GM12878 (cell line): ENCODE measurements around the gene SIN3A. TPM values are rescaled to one million over a fixed set of nuclear protein-coding genes. Genes with fewer than 3 reads are reported as not detected.

Experiments
- CEBPZ ChIP-seq: fragments of 150-350 bp; IDR thresholded peaks from 2 replicates; pipeline ENCODE4 v1.6.1; 2016; ENCODE audit warnings: low read depth, low read length
- FOS ChIP-seq: IDR thresholded peaks from 3 replicates; pipeline ENCODE4 v1.6.1; 2011; ENCODE audit warnings: borderline replicate concordance; ENCODE audit not compliant: insufficient read length; ENCODE audit errors: extremely low read depth
- HSF1 ChIP-seq: fragments of 150-350 bp; IDR thresholded peaks from 2 replicates; pipeline ENCODE4 v1.6.1; 2014; ENCODE audit warnings: mild to moderate bottlenecking, low read depth, low read length
- IKZF2 ChIP-seq, 2 experiments: fragments of 450-650 bp; IDR thresholded peaks; 2 replicates each; pipeline ENCODE4 v1.6.1; 2017; ENCODE audit warnings: mild to moderate bottlenecking in 2 of 2, moderate library complexity in 2 of 2
- LARP7 ChIP-seq: fragments of 450-650 bp; IDR thresholded peaks from 2 replicates; pipeline ENCODE4 v1.6.1; 2017; ENCODE audit warnings: mild to moderate bottlenecking
- NFYA ChIP-seq: IDR thresholded peaks from 2 replicates; pipeline ENCODE4 v1.6.1; 2011; ENCODE audit warnings: low read depth, mild to moderate bottlenecking, low read length, improper control_type of control experiment, borderline replicate concordance
- POU2F2 ChIP-seq: IDR thresholded peaks from 3 replicates; pipeline ENCODE4 v1.6.1; 2011; ENCODE audit warnings: low read depth, mild to moderate bottlenecking, low read length, borderline replicate concordance
- SKIL ChIP-seq: fragments of 450-650 bp; IDR thresholded peaks from 2 replicates; pipeline ENCODE4 v1.6.1; 2017; ENCODE audit warnings: mild to moderate bottlenecking, low read depth, inconsistent platforms; ENCODE audit not compliant: poor library complexity, severe bottlenecking
- SREBF1 ChIP-seq: IDR thresholded peaks from 2 replicates; pipeline ENCODE4 v1.6.1; 2012; ENCODE audit warnings: mild to moderate bottlenecking, low read length
- SUPT20H ChIP-seq: IDR thresholded peaks from 2 replicates; pipeline ENCODE4 v1.6.1; 2011; ENCODE audit warnings: low read depth, mild to moderate bottlenecking, low read length, moderate library complexity, borderline replicate concordance; ENCODE audit not compliant: control insufficient read depth
- TAF1 ChIP-seq: IDR thresholded peaks from 2 replicates; pipeline ENCODE4 v1.6.1; 2011; ENCODE audit warnings: mild to moderate bottlenecking, low read depth, low read length, borderline replicate concordance
- TBL1XR1 ChIP-seq: IDR thresholded peaks from 2 replicates; pipeline ENCODE4 v1.6.1; 2012; ENCODE audit warnings: low read depth, low read length, improper control_type of control experiment
- ZNF592 ChIP-seq: fragments of 450-650 bp; IDR thresholded peaks from 2 replicates; pipeline ENCODE4 v1.6.1; 2017; ENCODE audit warnings: mild to moderate bottlenecking, moderate library complexity
- ZNF622 ChIP-seq: fragments of 450-650 bp; IDR thresholded peaks from 2 replicates; pipeline ENCODE4 v1.6.1; 2017; ENCODE audit warnings: mild to moderate bottlenecking, inconsistent platforms
- ZSCAN29 ChIP-seq: fragments of 450-650 bp; IDR thresholded peaks from 2 replicates; pipeline ENCODE4 v1.6.1; 2017; ENCODE audit warnings: mild to moderate bottlenecking, moderate library complexity
- polyA plus RNA-seq, 11 experiments: library from polyadenylated mRNA; depleted of rRNA in 4 of 11; unstranded in 6 of 11; stranded (reverse) in 5 of 11; fragments of >200 nt; fragmentation: Nextera tagmentation in 4 of 11; fragmentation: Illumina TruSeq in 1 of 11; extraction: Ambion mirVana in 4 of 11; extraction: Trizol in 1 of 11; gene quantifications; 1 replicate in 1 of 11; 2 replicates in 10 of 11; pipeline versions ENCODE4 v1.2.1 to v1.2.3, GENCODE V29; 2011 to 2016; ENCODE audit warnings: inconsistent platforms in 2 of 11, missing spikeins in 2 of 11, low read depth in 1 of 11
- total RNA-seq, 4 experiments: library from RNA; depleted of rRNA in 3 of 4; stranded (reverse); fragments of >200 nt in 3 of 4; fragmentation: Illumina TruSeq in 1 of 4; extraction: Trizol in 1 of 4; gene quantifications; 2 replicates each; pipeline versions ENCODE4 v1.2.1 to v1.2.3, GENCODE V29; 2013 to 2021

SIN3A gene
- total and polyA plus RNA-seq, 10 of the 15 experiments (the other 5 are each of a cell fraction or from before 2014, with no cell fraction given): 6.4 to 62.2 (median 29.2) TPM

- TF ChIP-seq HSF1 (no peak), LARP7 (peak; percentile 51), ZSCAN29 (no peak), POU2F2 (no peak), SREBF1 (no peak), SUPT20H (no peak), NFYA (no peak), TAF1 (peak; percentile 93), ZNF592 (no peak), TBL1XR1 (no peak), IKZF2 (IDR thresholded peaks at IDR 0.05) (no peak; a peak in 1 of 4 replicates), SKIL (no peak), CEBPZ (peak; percentile 51; the same call in 1 of the 2 replicates), FOS (no peak), ZNF622 (no peak)
Measured at GRCh38 chr15:75453703-75454470, 2.4 kb upstream of the SIN3A start (continued).
